GM21423 (cell line): ENCODE results near the gene NME1.
"Not testable (repeated sequence)": the region's sequence is repeated elsewhere in the genome, so short reads cannot be mapped to it uniquely, and the experiment has no call there.

Experiments used
- ATAC-seq: cut with Tn5 transposase; IDR thresholded peaks from one replicate; pipeline ENCODE4 v1.9.1; 2021; ENCODE audit warnings: mild to moderate bottlenecking, moderate library complexity; ENCODE audit not compliant: unreplicated experiment

NME1 gene

GRCh38 chr17:51153210-51154072 lies at the start of gene NME1:
Gene NME1, plus strand, starts transcription at chr17:51153559. Its CDS starts 2,096 bp downstream, at chr17:51155655.
- ATAC-seq = peak; percentile 91

- no peak for ATAC-seq
Observed at GRCh38 chr17:51107778-51108177, 45.6 kb upstream of the NME1 start.

GRCh38 chr17:51112303-51113222 lies 40.8 kb upstream of the NME1 start:
- ATAC-seq = peak; percentile 59

GRCh38 chr17:51115179-51115578 lies 38.2 kb upstream of the NME1 start:
- ATAC-seq = no peak

- no peak for ATAC-seq
Observed at GRCh38 chr17:51118330-51119195, 34.8 kb upstream of the NME1 start.

- ATAC-seq = peak; percentile 30
Observed at GRCh38 chr17:51119415-51120356, 33.7 kb upstream of the NME1 start.

- peak; percentile 9 for ATAC-seq
Observed at GRCh38 chr17:51120357-51120738, 33.0 kb upstream of the NME1 start.

- peak; percentile 71 for ATAC-seq
Observed at GRCh38 chr17:51120739-51121619, 32.4 kb upstream of the NME1 start, which contains the start of gene SPAG9. Gene SPAG9, minus strand, starts transcription at chr17:51120868. Its CDS starts 212 bp downstream, at chr17:51120656.

GRCh38 chr17:51121620-51122472 lies 31.5 kb upstream of the NME1 start:
- peak; percentile 27 for ATAC-seq

- not testable (repeated sequence) for ATAC-seq
Observed at GRCh38 chr17:51122473-51123115, 30.8 kb upstream of the NME1 start.

- no peak for ATAC-seq
Observed at GRCh38 chr17:51124640-51125503, 28.5 kb upstream of the NME1 start.

- no peak for ATAC-seq
Observed at GRCh38 chr17:51128076-51128475, 25.3 kb upstream of the NME1 start.

GRCh38 chr17:51132964-51133319 lies 20.4 kb upstream of the NME1 start:
- ATAC-seq = peak; percentile 58

GRCh38 chr17:51133365-51133764 lies 20.0 kb upstream of the NME1 start:
- ATAC-seq = no peak

GRCh38 chr17:51135956-51136355 lies 17.4 kb upstream of the NME1 start:
- no peak for ATAC-seq

- no peak for ATAC-seq
Observed at GRCh38 chr17:51142597-51142996, 10.8 kb upstream of the NME1 start.
